LNCAP (cell line): Measurements from ENCODE around the gene RBM43.

ENCODE experiments used
- TF ChIP-seq, protein P1 (sequence below): fragments of 450-650 bp; IDR thresholded peaks from 2 replicates; pipeline ENCODE4 v1.5.1; 2017; ENCODE audit warnings: mild to moderate bottlenecking

The RBM43 gene

DNA sequence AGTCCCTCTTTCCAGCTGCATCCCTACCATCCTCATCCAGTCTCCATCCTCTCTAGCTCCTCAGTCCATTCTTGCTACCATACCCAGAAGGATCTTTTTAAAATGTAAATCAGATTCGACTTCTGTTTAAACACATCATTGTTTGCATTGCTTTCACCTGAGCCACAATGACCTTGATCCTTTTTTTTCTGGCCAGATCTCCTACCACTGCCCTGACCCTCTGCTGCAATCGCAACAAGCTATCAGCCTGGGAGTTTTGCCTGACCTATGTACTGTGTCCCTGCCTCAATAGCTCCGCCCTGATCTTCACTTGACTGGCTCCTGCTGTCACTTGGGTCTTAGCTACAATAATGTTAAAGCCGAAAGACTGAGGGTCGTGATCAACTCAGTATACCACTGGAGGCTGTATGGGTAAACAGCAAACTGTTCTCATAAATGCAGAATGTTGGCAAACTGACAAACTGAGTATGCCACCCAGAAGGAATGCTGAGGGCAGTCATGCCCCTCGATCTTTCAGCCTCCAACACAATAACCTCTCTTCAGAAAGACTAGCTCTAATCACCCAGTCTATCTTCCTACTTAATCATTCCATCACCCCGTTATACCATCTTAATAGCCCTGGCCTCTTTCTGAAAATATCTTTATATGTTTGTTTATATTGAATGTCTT, 2.6 kb upstream of the RBM43 start:
- TF ChIP-seq, protein P1, sequence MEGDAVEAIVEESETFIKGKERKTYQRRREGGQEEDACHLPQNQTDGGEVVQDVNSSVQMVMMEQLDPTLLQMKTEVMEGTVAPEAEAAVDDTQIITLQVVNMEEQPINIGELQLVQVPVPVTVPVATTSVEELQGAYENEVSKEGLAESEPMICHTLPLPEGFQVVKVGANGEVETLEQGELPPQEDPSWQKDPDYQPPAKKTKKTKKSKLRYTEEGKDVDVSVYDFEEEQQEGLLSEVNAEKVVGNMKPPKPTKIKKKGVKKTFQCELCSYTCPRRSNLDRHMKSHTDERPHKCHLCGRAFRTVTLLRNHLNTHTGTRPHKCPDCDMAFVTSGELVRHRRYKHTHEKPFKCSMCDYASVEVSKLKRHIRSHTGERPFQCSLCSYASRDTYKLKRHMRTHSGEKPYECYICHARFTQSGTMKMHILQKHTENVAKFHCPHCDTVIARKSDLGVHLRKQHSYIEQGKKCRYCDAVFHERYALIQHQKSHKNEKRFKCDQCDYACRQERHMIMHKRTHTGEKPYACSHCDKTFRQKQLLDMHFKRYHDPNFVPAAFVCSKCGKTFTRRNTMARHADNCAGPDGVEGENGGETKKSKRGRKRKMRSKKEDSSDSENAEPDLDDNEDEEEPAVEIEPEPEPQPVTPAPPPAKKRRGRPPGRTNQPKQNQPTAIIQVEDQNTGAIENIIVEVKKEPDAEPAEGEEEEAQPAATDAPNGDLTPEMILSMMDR, result no peak

DNA sequence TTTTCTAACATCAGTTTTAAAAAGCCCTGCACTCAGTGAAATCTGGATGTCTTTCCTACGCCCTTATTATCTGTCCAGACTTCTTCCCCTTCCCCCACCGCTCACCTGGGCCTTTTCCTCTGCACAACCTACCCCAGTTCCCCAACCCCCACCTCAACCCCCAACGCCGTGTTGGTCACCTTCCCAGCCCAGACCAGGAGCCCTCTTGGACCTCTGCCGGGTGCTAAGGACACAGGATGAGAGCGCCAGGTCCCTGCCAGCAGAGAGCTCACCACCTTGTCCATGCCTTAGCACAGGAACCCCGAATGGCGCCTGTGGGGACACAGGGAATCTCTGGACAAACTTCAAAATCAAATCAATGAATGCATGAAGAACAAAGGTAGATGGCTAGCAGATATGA, 966 bp upstream of the RBM43 start:
- TF ChIP-seq, protein P1, result no peak

DNA sequence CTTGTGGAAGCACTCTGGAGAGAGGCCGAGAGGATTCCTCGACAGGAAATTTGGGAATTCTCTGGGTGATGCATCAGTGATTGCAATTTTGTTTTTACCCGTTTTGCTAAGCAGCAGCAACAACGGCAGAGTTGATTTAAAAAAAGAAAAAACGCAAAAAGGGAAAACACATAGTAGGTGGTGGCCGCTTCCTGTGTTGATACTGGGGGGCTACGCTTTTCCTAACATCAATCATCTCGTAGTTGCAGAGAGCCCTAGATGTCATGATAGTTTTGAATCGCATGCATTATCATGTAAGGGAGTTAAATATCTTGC, 271 bp upstream of the RBM43 start:
- TF ChIP-seq, protein P1, result no peak

DNA sequence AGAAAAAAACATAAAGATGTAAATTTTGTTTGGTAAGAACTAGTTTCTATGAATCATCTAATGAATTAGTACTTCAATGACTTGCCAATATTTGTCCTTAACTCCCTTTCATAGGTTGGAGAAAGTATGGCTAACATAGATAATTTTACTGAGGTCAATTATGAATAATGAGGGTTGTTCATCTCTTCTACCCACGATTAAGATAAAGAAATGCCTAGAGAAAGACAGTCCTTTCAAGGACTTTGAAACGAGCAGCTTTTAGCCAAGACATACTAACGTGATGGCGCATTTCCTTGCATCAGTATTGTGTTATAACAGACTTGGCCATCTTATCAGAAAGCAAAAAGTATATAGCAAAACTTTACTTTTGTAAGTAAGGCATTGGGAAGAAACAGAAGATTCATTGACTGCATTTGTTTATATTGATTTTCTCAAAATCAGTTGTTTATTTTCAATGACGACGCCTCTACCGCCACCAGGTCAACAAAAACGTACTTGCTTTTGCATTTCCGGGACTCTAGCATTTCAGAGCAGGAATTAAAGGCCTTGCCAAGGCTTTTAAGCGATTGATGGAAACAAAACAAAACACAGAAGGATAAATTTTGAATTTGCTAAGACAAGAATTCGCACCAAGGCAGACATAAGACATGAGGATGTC, 961 bp downstream of the RBM43 start:
- TF ChIP-seq, protein P1, result no peak

DNA sequence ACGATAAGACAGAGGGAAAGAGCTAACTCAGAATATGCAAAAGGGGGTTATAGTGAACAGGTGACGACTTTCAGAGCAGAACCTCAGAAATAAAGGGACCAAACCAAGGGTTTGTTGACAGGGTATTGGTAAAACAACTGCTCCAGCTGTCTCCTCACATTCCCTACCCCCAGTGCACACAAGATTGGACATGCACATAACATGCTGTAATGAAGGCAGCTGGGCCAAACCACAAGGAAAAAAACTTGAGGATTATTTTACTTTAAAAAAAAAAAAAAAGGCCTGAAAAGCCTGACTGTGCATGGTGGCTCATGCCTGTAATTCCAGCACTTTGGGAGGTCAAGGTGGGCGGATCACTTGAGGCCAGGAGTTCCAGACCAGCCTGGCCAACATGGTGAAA, 3.5 kb downstream of the RBM43 start:
- TF ChIP-seq, protein P1, result no peak

DNA sequence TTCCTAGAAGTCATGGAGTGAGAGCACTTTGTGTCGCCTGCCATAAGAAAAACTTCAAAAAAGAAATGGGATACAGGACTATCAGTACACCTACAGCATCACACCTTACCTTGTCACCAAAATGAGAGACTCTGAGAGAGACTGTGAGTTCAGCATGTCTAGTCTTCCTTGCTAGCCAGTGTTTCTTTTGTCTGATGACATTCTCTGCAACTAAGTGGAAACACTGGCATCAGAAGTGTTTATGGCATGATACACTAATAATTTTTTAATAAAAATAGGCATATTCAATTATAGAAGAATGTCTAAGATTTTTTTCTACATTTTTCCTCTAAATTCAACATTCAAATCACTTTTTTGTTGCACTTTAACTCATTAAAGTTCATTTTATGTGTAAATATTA, 9.0 kb downstream of the RBM43 start:
- TF ChIP-seq, protein P1, result no peak

DNA sequence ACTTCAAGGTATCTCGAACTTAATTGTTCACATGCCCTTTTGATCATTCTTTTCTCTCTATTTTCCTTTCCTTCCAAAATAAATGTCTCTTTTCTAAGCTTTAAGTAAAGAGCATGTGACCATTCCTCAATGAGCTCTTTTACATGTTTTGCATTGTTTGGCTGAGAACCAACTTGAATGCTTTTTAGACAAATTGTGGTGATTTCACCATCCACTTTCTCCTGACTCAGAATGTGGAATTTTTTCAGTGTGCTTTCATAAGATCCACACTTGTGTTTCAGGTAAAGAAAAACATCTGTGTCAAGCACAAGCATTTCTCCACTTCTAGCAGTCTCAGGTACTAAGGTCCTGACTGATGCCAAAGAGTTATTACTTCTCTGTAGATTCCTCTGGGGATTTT, 10.7 kb downstream of the RBM43 start:
- TF ChIP-seq, protein P1, result no peak
